Measurements from ENCODE around the gene ZNF22.
A peak's percentile ranks its signal among the peaks of the same experiment; 100 is the strongest.
"Not testable (repeated sequence)": the region's sequence is repeated elsewhere in the genome, so short reads cannot be mapped to it uniquely, and the experiment has no call there.

Gene ZNF22

DNA sequence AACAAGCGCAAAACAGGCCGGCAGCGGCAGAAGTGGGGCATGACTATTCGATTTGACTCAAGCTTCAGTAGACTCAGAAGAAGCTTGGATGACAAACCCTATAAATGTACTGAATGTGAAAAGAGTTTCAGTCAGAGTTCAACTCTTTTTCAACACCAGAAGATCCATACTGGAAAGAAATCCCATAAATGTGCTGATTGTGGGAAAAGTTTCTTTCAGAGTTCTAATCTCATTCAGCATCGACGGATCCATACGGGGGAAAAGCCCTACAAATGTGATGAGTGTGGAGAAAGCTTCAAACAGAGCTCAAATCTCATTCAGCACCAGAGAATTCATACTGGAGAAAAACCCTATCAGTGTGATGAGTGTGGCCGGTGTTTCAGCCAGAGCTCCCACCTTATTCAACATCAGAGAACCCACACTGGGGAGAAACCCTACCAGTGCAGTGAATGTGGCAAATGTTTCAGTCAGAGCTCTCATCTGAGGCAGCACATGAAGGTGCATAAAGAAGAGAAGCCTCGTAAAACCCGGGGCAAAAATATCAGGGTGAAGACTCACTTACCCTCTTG is 2.8 kb downstream of the ZNF22 start:
- Histone ChIP-seq H3K27me3 (ENCODE audit: control insufficient read depth in 1 of 2, insufficient read depth in 2 of 2, low read length in 2 of 2) (no peaks in the 10 kb centered on the region), H3K36me3 (ENCODE audit: control insufficient read depth in 2 of 2, insufficient read depth in 2 of 2, low read length in 2 of 2) (peaks cover 10 to 15% of the 10 kb centered on the region in 2 donors), H3K9me3 (ENCODE audit: control insufficient read depth in 2 of 2, low read length in 2 of 2) (no peaks in the 10 kb centered on the region), H3K9ac (ENCODE audit: low read length in 2 of 2) (no peak overlapping the region), H3K4me1 (ENCODE audit: control insufficient read depth, insufficient read depth, low read length) (peaks cover 15% of the 10 kb centered on the region), H3K4me3 (ENCODE audit: low read length in 2 of 2) (no peak overlapping the region), H3K27ac (ENCODE audit: low read length) (no peak overlapping the region)

DNA sequence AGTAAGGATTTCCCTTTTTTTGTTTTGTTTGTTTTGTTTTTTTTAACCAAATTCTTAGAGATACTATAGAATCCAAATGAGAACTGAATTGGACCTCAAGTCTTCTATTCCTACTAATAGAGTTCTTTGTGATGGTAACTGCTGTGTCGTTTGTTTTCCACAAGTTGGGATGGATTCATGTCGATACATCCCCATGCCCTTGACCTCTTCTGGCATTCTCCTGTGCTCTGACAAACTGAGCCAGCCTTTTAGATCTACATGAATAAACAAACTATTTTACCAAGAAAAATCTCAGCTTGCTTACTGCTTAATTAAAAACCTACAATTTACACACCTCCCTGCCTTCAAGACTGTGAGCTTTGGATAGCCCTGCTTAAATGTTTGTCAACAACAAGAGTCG is 3.9 kb downstream of the ZNF22 start:
- Histone ChIP-seq H3K9me3 (ENCODE audit: control insufficient read depth in 2 of 2, low read length in 2 of 2) (no peaks in the 10 kb centered on the region), H3K9ac (ENCODE audit: low read length in 2 of 2) (no peak overlapping the region), H3K36me3 (ENCODE audit: control insufficient read depth in 2 of 2, insufficient read depth in 2 of 2, low read length in 2 of 2) (peaks cover 10 to 15% of the 10 kb centered on the region in 2 donors), H3K4me1 (ENCODE audit: control insufficient read depth, insufficient read depth, low read length) (peaks cover 17% of the 10 kb centered on the region), H3K4me3 (ENCODE audit: low read length in 2 of 2) (no peak overlapping the region), H3K27me3 (ENCODE audit: control insufficient read depth in 1 of 2, insufficient read depth in 2 of 2, low read length in 2 of 2) (no peaks in the 10 kb centered on the region), H3K27ac (ENCODE audit: low read length) (no peak overlapping the region)

DNA sequence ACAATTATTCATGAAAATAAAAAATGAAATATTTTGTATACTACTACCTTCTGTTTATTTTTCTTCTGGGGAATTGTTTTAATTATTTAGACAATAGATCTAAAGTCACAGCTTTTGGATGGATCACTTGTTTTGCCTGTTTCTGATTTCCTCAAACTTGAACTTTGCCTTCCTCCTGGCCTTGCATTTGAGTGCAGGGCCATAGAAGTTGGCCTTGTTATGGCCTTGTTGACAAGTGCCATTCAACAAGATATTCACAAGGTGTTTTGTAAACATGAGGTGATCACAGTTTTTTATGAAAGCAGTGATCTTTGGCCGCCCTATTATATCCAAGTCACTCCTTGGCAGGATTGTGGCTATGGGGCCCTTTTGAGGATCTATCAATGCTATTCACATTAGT is 4.6 kb downstream of the ZNF22 start:
- Histone ChIP-seq H3K9ac (ENCODE audit: low read length in 2 of 2) (no peak overlapping the region), H3K9me3 (ENCODE audit: control insufficient read depth in 2 of 2, low read length in 2 of 2) (no peaks in the 10 kb centered on the region), H3K4me1 (ENCODE audit: control insufficient read depth, insufficient read depth, low read length) (peaks cover 11% of the 10 kb centered on the region), H3K36me3 (ENCODE audit: control insufficient read depth in 2 of 2, insufficient read depth in 2 of 2, low read length in 2 of 2) (peaks cover 10 to 15% of the 10 kb centered on the region in 2 donors), H3K27ac (ENCODE audit: low read length) (no peak overlapping the region), H3K4me3 (ENCODE audit: low read length in 2 of 2) (no peak overlapping the region), H3K27me3 (ENCODE audit: control insufficient read depth in 1 of 2, insufficient read depth in 2 of 2, low read length in 2 of 2) (no peaks in the 10 kb centered on the region)

DNA sequence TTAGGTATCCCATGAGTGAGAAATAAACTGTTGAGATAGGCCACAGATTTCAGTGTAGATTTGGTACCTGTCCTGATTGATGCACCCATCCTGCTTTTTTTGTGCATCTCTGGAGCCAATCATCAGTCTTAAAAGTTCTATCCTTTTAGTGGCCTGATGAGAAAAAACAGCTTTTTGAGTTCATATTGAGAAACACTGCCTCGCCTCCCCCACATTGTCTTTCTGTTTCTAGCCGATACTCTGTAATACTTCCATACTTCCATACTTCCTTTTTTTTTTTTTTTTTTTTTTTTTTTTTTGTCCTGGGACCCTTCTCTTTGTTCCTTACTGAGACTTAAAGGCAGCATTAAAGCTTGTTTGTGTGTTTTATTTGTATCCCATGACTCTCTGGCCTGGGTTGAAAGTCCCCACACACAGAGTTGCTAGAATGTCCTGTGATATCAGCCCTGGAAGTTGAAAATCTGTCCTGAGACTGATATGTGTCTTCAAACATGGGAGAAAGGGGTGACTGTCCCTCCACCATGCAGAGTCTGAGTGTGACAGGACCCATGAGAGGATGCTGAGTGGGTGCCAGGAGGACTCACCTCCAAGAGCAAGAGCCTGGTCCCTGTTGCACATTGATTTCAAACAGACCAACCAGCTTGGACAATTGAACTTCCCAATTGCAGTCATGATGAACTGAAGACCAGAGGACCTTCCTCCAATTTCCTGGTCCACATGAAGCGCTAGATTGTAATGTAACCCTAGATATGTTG is 5.7 kb downstream of the ZNF22 start:
- Histone ChIP-seq H3K4me3 (ENCODE audit: low read length in 2 of 2) (no peak overlapping the region), H3K27me3 (ENCODE audit: control insufficient read depth in 1 of 2, insufficient read depth in 2 of 2, low read length in 2 of 2) (no peaks in the 10 kb centered on the region), H3K4me1 (ENCODE audit: control insufficient read depth, insufficient read depth, low read length) (peaks cover 3% of the 10 kb centered on the region), H3K9ac (ENCODE audit: low read length in 2 of 2) (no peak overlapping the region), H3K27ac (ENCODE audit: low read length) (no peak overlapping the region), H3K36me3 (ENCODE audit: control insufficient read depth in 2 of 2, insufficient read depth in 2 of 2, low read length in 2 of 2) (peaks cover 10 to 15% of the 10 kb centered on the region in 2 donors), H3K9me3 (ENCODE audit: control insufficient read depth in 2 of 2, low read length in 2 of 2) (no peaks in the 10 kb centered on the region)

DNA sequence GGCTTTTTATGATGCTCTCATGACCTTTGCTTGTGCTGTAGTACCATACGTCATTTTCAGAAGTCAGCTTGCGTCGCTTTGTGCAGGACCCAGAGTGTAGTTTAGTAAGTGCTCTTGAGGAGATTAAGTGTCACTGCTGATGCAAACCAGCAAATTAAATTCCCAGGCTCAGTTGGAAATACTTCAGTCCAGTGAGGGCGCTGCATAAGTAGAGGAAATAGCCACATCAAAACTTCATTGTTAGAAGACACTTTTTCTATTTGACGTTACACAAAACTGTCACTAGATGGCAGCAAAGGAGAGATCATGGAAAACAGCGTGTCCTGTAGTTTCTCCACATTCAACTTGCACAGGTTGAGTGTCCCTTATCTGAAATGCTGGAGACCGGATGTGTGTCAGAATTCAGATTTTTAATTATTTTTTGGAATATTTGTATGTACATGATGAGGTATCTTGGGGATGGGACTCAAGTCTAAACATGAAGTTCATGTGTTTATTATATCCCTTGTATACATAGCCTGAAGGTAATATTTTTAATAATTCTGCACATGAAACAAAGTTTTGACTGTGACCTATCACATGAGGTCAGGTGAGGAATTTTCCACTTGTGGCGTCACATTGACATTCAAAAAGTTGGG is 7.9 kb downstream of the ZNF22 start:
- peaks cover 10% of the 10 kb centered on the region in 2 donors for H3K36me3 ChIP-seq (ENCODE audit: control insufficient read depth in 2 of 2, insufficient read depth in 2 of 2, low read length in 2 of 2)
- H3K4me3 ChIP-seq (ENCODE audit: low read length in 2 of 2): peak overlapping the region in 1 of 2 donors; percentile 57
- H3K4me1 ChIP-seq (ENCODE audit: control insufficient read depth, insufficient read depth, low read length): peaks cover 2% of the 10 kb centered on the region
- H3K9ac ChIP-seq (ENCODE audit: low read length in 2 of 2): no peak overlapping the region
- H3K27ac ChIP-seq (ENCODE audit: low read length): no peak overlapping the region
- H3K27me3 ChIP-seq (ENCODE audit: control insufficient read depth in 1 of 2, insufficient read depth in 2 of 2, low read length in 2 of 2): no peaks in the 10 kb centered on the region
- no peaks in the 10 kb centered on the region for H3K9me3 ChIP-seq (ENCODE audit: control insufficient read depth in 2 of 2, low read length in 2 of 2)

DNA sequence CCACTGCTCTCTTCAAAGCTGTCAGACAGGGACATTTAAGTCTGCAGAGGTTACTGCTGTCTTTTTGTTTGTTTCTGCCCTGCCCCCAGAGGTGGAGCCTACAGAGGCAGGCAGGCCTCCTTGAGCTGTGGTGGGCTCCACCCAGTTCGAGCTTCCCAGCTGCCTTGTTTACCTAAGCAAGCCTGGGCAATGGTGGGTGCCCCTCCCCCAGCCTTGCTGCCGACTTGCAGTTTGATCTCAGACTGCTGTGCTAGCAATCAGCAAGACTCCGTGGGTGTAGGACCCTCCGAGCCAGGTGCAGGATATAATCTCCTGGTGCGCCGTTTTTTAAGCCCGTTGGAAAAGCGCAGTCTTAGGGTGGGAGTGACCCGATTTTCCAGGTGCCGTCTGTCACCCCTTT is 13.8 kb downstream of the ZNF22 start:
- not testable (repeated sequence) for H3K27me3 ChIP-seq (ENCODE audit: control insufficient read depth in 1 of 2, insufficient read depth in 2 of 2, low read length in 2 of 2); H3K4me3 ChIP-seq (ENCODE audit: low read length in 2 of 2); H3K27ac ChIP-seq (ENCODE audit: low read length); H3K4me1 ChIP-seq (ENCODE audit: control insufficient read depth, insufficient read depth, low read length); H3K36me3 ChIP-seq (ENCODE audit: control insufficient read depth in 2 of 2, insufficient read depth in 2 of 2, low read length in 2 of 2); H3K9ac ChIP-seq (ENCODE audit: low read length in 2 of 2); H3K9me3 ChIP-seq (ENCODE audit: control insufficient read depth in 2 of 2, low read length in 2 of 2)

DNA sequence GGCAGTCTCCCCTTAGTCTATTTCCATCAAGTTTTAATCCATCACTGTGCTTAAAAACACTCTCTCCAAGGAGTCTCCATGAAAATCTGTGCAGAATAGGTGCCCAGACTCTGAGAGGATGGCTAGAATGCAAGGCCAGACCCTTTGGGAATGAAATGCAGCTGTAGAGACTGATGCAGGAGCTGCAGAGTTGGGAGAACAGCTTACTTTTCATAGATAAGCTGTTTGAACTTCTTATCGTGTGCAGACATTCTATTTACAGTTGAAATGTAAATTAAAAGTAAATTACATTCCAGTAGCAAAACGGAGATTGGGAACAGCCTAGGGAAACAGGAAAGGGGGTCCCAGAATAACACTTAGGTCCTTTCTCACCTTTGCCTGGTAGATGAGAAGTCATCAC is 14.9 kb downstream of the ZNF22 start:
- Histone ChIP-seq H3K9me3 (ENCODE audit: control insufficient read depth in 2 of 2, low read length in 2 of 2) (no peaks in the 10 kb centered on the region), H3K4me1 (ENCODE audit: control insufficient read depth, insufficient read depth, low read length) (no peaks in the 10 kb centered on the region), H3K4me3 (ENCODE audit: low read length in 2 of 2) (no peak overlapping the region), H3K36me3 (ENCODE audit: control insufficient read depth in 2 of 2, insufficient read depth in 2 of 2, low read length in 2 of 2) (no peaks in the 10 kb centered on the region), H3K9ac (ENCODE audit: low read length in 2 of 2) (no peak overlapping the region), H3K27ac (ENCODE audit: low read length) (no peak overlapping the region), H3K27me3 (ENCODE audit: control insufficient read depth in 1 of 2, insufficient read depth in 2 of 2, low read length in 2 of 2) (no peaks in the 10 kb centered on the region)

DNA sequence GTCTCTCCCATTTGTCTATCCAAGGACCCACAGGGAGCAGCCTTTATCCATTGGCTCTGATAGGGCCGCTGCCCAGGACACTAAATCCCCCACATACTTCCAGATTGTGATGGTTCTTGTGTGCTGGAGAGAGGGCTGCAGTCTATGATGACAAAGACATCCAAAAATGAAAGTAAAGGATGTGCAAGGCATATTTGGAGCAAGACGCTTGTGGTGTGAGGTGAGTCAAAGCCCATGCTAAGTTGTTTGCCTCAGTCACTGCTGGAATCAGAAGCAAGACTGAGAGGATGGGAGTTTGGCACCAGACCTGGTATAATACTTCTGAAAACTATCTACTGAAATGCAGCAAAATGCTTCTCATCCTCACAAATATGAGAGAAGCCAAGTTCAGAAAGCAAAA is 22.7 kb downstream of the ZNF22 start:
- Histone ChIP-seq H3K4me1 (ENCODE audit: control insufficient read depth, insufficient read depth, low read length) (no peaks in the 10 kb centered on the region), H3K9me3 (ENCODE audit: control insufficient read depth in 2 of 2, low read length in 2 of 2) (no peaks in the 10 kb centered on the region), H3K27me3 (ENCODE audit: control insufficient read depth in 1 of 2, insufficient read depth in 2 of 2, low read length in 2 of 2) (no peaks in the 10 kb centered on the region), H3K27ac (ENCODE audit: low read length) (no peak overlapping the region), H3K4me3 (ENCODE audit: low read length in 2 of 2) (no peak overlapping the region), H3K36me3 (ENCODE audit: control insufficient read depth in 2 of 2, insufficient read depth in 2 of 2, low read length in 2 of 2) (no peaks in the 10 kb centered on the region), H3K9ac (ENCODE audit: low read length in 2 of 2) (no peak overlapping the region)

DNA sequence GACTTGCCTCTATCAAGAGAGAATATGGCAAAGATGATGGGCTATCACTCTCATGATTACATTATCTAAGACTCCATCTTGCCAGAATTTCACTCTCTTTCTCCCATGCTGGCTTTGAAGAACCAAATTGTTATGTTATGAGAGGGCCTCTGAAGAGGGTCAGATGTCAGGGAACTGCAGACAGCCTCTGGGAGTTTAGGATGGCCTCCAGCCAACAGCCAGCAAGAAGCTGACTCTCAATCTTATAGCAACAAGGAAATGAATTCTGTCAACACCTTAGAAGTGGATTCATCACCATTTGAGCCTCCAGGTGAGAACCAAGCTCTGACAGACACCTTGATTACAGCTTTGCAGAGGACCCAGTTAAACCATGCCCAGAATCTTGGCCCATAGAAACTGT is 33.6 kb downstream of the ZNF22 start:
- no peak overlapping the region for H3K9ac ChIP-seq (ENCODE audit: low read length in 2 of 2)
- no peak overlapping the region for H3K4me3 ChIP-seq (ENCODE audit: low read length in 2 of 2)
- H3K27me3 ChIP-seq (ENCODE audit: control insufficient read depth in 1 of 2, insufficient read depth in 2 of 2, low read length in 2 of 2): no peaks in the 10 kb centered on the region
- H3K36me3 ChIP-seq (ENCODE audit: control insufficient read depth in 2 of 2, insufficient read depth in 2 of 2, low read length in 2 of 2): no peaks in the 10 kb centered on the region
- peaks cover 0 to 6% of the 10 kb centered on the region in 2 donors for H3K9me3 ChIP-seq (ENCODE audit: control insufficient read depth in 2 of 2, low read length in 2 of 2)
- H3K4me1 ChIP-seq (ENCODE audit: control insufficient read depth, insufficient read depth, low read length): no peaks in the 10 kb centered on the region
- H3K27ac ChIP-seq (ENCODE audit: low read length): no peak overlapping the region

DNA sequence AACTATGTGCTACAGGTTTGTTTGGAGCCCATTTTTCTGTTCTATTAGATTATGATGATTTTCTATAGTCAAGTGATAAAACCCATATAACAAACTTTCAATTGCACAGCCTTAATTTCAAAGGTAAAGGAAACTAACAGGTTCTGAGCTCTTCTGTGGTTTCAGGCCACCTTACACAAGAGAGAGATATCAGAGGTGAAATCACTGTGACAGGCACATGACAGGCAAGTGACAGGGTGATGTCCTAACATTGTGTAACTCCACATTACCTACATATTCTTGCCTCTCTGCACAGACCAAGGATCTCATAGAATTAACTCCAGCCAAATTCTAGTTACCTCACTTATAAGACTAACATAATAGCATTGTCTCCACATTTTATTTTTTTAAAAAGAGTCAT is 35.0 kb downstream of the ZNF22 start:
- no peaks in the 10 kb centered on the region for H3K27me3 ChIP-seq (ENCODE audit: control insufficient read depth in 1 of 2, insufficient read depth in 2 of 2, low read length in 2 of 2)
- no peak overlapping the region for H3K27ac ChIP-seq (ENCODE audit: low read length)
- H3K9ac ChIP-seq (ENCODE audit: low read length in 2 of 2): no peak overlapping the region
- H3K4me3 ChIP-seq (ENCODE audit: low read length in 2 of 2): no peak overlapping the region
- H3K9me3 ChIP-seq (ENCODE audit: control insufficient read depth in 2 of 2, low read length in 2 of 2): peaks cover 0 to 6% of the 10 kb centered on the region in 2 donors
- H3K36me3 ChIP-seq (ENCODE audit: control insufficient read depth in 2 of 2, insufficient read depth in 2 of 2, low read length in 2 of 2): no peaks in the 10 kb centered on the region
- no peaks in the 10 kb centered on the region for H3K4me1 ChIP-seq (ENCODE audit: control insufficient read depth, insufficient read depth, low read length)
